Activated T-helper 2 cell treated with anti-CD3 and anti-CD28 coated beads, Interferon-gamma antibody, Interleukin-2, Interleukin-4, amounts not matched to agents 10 μg/mL and 5 μg/mL and 100 μg/mL, durations not matched to agents 14 hours and 24 hours and 36 hours (primary cell): ENCODE measurements around the gene SAMD3. TPM values are rescaled to one million over a fixed set of nuclear protein-coding genes. Genes with fewer than 3 reads are reported as not detected.

Experiments used
- DNase-seq: peaks from one replicate; pipeline ENCODE4 v3.0.0; 2021; ENCODE audit warnings: low spot score
- H3K27ac Mint-ChIP-seq: one replicate; pipeline ENCODE4 v1.8.0; 2021; ENCODE audit warnings: mixed read lengths
- H3K27me3 Mint-ChIP-seq: one replicate; pipeline ENCODE4 v1.8.0; 2021; ENCODE audit warnings: low read depth, mixed read lengths
- H3K36me3 Mint-ChIP-seq: one replicate; pipeline ENCODE4 v1.8.0; 2021; ENCODE audit warnings: low read depth, mixed read lengths
- H3K4me1 Mint-ChIP-seq: one replicate; pipeline ENCODE4 v1.8.0; 2021; ENCODE audit warnings: low read depth, mixed read lengths
- H3K4me3 Mint-ChIP-seq: one replicate; pipeline ENCODE4 v1.8.0; 2021; ENCODE audit warnings: low read depth, mild to moderate bottlenecking, moderate library complexity, mixed read lengths
- H3K9me3 Mint-ChIP-seq: one replicate; pipeline ENCODE4 v1.8.0; 2021; ENCODE audit warnings: mixed read lengths
- intact Hi-C: fragments of 100-400 bp; cut with micrococcal nuclease; formaldehyde crosslinking; loops from one replicate; pipeline ENCODE4 v1.15.1; 2023
- total RNA-seq: library from RNA; stranded (reverse); gene quantifications from 2 replicates; pipeline ENCODE4 v1.2.3, GENCODE V29; 2022

Gene SAMD3
- total RNA-seq, 1 donor from 2014 or later, result 3.2 TPM

GRCh38 chr6:130113201-130113710 is 109.5 kb downstream of the SAMD3 start:
- no peak for DNase-seq
- Mint-ChIP-seq H3K36me3 (peaks cover 37% of the 10 kb centered on the region), H3K4me3 (no peak overlapping the region), H3K27ac (no peak overlapping the region), H3K4me1 (no peaks in the 10 kb centered on the region), H3K27me3 (no peaks in the 10 kb centered on the region), H3K9me3 (peaks cover 13% of the 10 kb centered on the region)
- intact Hi-C loops, result no loop called here

GRCh38 chr6:130111031-130111430 is 111.7 kb downstream of the SAMD3 start:
- Mint-ChIP-seq H3K27ac (no peak overlapping the region), H3K36me3 (peaks cover 39% of the 10 kb centered on the region), H3K27me3 (no peaks in the 10 kb centered on the region), H3K4me1 (no peaks in the 10 kb centered on the region), H3K4me3 (no peak overlapping the region), H3K9me3 (peaks cover 10% of the 10 kb centered on the region)
- intact Hi-C loops, result no loop called here
- no peak for DNase-seq

- intact Hi-C loops, result no loop called here
Measured at GRCh38 chr6:130107710-130108109, 115.0 kb downstream of the SAMD3 start.

GRCh38 chr6:130105996-130106704 is 116.6 kb downstream of the SAMD3 start:
- Mint-ChIP-seq H3K4me3 (no peak overlapping the region), H3K27me3 (no peaks in the 10 kb centered on the region), H3K27ac (no peak overlapping the region), H3K9me3 (peaks cover 10% of the 10 kb centered on the region), H3K36me3 (peaks cover 48% of the 10 kb centered on the region), H3K4me1 (no peaks in the 10 kb centered on the region)
- no peak for DNase-seq
- intact Hi-C loops, result no loop called here

More at GRCh38 chr6:130107710-130108109, 115.0 kb downstream of the SAMD3 start:
- Mint-ChIP-seq H3K36me3 (peaks cover 41% of the 10 kb centered on the region), H3K4me1 (no peaks in the 10 kb centered on the region), H3K27ac (no peak overlapping the region), H3K27me3 (no peaks in the 10 kb centered on the region), H3K4me3 (no peak overlapping the region), H3K9me3 (peaks cover 10% of the 10 kb centered on the region)
- no peak for DNase-seq

GRCh38 chr6:130099119-130099518 is 123.6 kb downstream of the SAMD3 start:
- no peaks in the 10 kb centered on the region for H3K27me3 Mint-ChIP-seq
- no peak overlapping the region for H3K27ac Mint-ChIP-seq
- peaks cover 20% of the 10 kb centered on the region for H3K36me3 Mint-ChIP-seq
- no peak overlapping the region for H3K4me3 Mint-ChIP-seq
- no peak for DNase-seq
- intact Hi-C loops, result no loop called here
- no peaks in the 10 kb centered on the region for H3K9me3 Mint-ChIP-seq
- H3K4me1 Mint-ChIP-seq, result peaks cover 7% of the 10 kb centered on the region

GRCh38 chr6:130098317-130098716 is 124.4 kb downstream of the SAMD3 start:
- H3K4me1 Mint-ChIP-seq, result peaks cover 7% of the 10 kb centered on the region
- peaks cover 21% of the 10 kb centered on the region for H3K36me3 Mint-ChIP-seq
- no peaks in the 10 kb centered on the region for H3K27me3 Mint-ChIP-seq
- no peaks in the 10 kb centered on the region for H3K9me3 Mint-ChIP-seq
- H3K27ac Mint-ChIP-seq, result no peak overlapping the region
- intact Hi-C loops, result no loop called here
- H3K4me3 Mint-ChIP-seq, result no peak overlapping the region
- DNase-seq, result no peak

Other genes starting within 250 kb of the SAMD3 start
- gene L3MBTL3, start 204.4 kb downstream of the SAMD3 start, total RNA-seq, result 7.0 and 8.3 TPM in 2 replicates
- 1.1 and 1.3 TPM in 2 replicates for gene TMEM200A, start 143.1 kb upstream of the SAMD3 start, total RNA-seq